Lung microvascular endothelial cell (primary cell): Measurements from ENCODE around the gene NANOS2. TPM values are rescaled to one million over a fixed set of nuclear protein-coding genes. Genes with fewer than 3 reads are reported as not detected.
"Not testable (repeated sequence)": the region's sequence is repeated elsewhere in the genome, so short reads cannot be mapped to it uniquely, and the experiment has no call there.

ENCODE experiments used
- DNase-seq, 2 donors: peaks; one replicate each; pipeline versions ENCODE4 v3.0.0 to v3.0.0-alpha.2; 2010; ENCODE audit warnings: low read depth in 2 of 2
- total RNA-seq: library from RNA; depleted of rRNA; stranded (reverse); fragments of >200 nt; gene quantifications from 2 replicates; pipeline ENCODE4 v1.2.1, GENCODE V29; 2014

Gene NANOS2
- total RNA-seq, 1 donor from 2014 or later: not detected

- not testable (repeated sequence) for DNase-seq
These were observed 18.5 kb downstream of the NANOS2 start for GRCh38 chr19:45895983-45896599.

- DNase-seq: no peak
These were observed 19.0 kb downstream of the NANOS2 start for GRCh38 chr19:45895519-45895972.

- DNase-seq: no peak
These were observed 23.7 kb downstream of the NANOS2 start for GRCh38 chr19:45890877-45891276.

- no peak for DNase-seq
These were observed 25.2 kb downstream of the NANOS2 start for GRCh38 chr19:45889210-45889885.

- DNase-seq: no peak
These were observed 27.3 kb downstream of the NANOS2 start for GRCh38 chr19:45887200-45887710.

GRCh38 chr19:45886427-45887199 is 28.0 kb downstream of the NANOS2 start:
- DNase-seq: peak; percentile 94 to 95

- peak; percentile 94 to 95 for DNase-seq
These were observed 28.8 kb downstream of the NANOS2 start, which contains the start of gene IRF2BP1 for GRCh38 chr19:45885556-45886426. IRF2BP1 (minus strand) TSS chr19:45886141; CDS start chr19:45885774, 367 bp downstream.

GRCh38 chr19:45884682-45885555 is 29.7 kb downstream of the NANOS2 start:
- no peak for DNase-seq

- no peak for DNase-seq
These were observed 30.5 kb downstream of the NANOS2 start for GRCh38 chr19:45883881-45884681.

GRCh38 chr19:45883586-45883880 is 31.0 kb downstream of the NANOS2 start:
- DNase-seq: no peak

GRCh38 chr19:45882652-45883585 is 31.7 kb downstream of the NANOS2 start:
- DNase-seq: peak; percentile 91 to 94

GRCh38 chr19:45881909-45882528 is 32.6 kb downstream of the NANOS2 start:
- DNase-seq: no peak

- DNase-seq: no peak
These were observed 33.3 kb downstream of the NANOS2 start for GRCh38 chr19:45881082-45881908.

GRCh38 chr19:45879971-45880370 is 34.6 kb downstream of the NANOS2 start:
- DNase-seq: no peak

- no peak for DNase-seq
These were observed 35.5 kb downstream of the NANOS2 start for GRCh38 chr19:45879055-45879454.

- no peak for DNase-seq
These were observed 36.4 kb downstream of the NANOS2 start for GRCh38 chr19:45878043-45878794.
